GM23338 (cell line): ENCODE results near the gene SNCB. TPM values are rescaled to one million over a fixed set of nuclear protein-coding genes. Genes with fewer than 3 reads are reported as not detected.

Experiments
- ATAC-seq: fragments of 200-7000 bp; cut with Tn5 transposase; 3 replicates; pipeline ENCODE4 v1.9.1; 2020
- DNase-seq: peaks from one replicate; pipeline ENCODE4 v3.0.0-alpha.2; 2015; ENCODE audit warnings: low spot score
- H2AFZ ChIP-seq: fragments of 200-600 bp; sonication (generic); 2 replicates; pipeline ENCODE4 v1.8.0; 2016; ENCODE audit warnings: antibody characterized with exemption, mild to moderate bottlenecking, moderate library complexity
- H3F3A ChIP-seq: fragments of 200-600 bp; sonication (generic); replicated peaks from 2 replicates; pipeline ENCODE4 v1.8.0; 2017; ENCODE audit warnings: antibody characterized with exemption, mixed run types, low read depth
- H3K27ac ChIP-seq: fragments of 200-600 bp; sonication (generic); 2 replicates; pipeline ENCODE4 v1.6.1; 2016; ENCODE audit warnings: low read depth
- H3K27me3 ChIP-seq: fragments of 200-600 bp; sonication (generic); 2 replicates; pipeline ENCODE4 v1.8.0; 2016; ENCODE audit warnings: mild to moderate bottlenecking, mixed run types, moderate library complexity; ENCODE audit not compliant: insufficient read depth
- H3K36me3 ChIP-seq: fragments of 200-600 bp; sonication (generic); 2 replicates; pipeline ENCODE4 v1.8.0; 2016; ENCODE audit warnings: mild to moderate bottlenecking; ENCODE audit not compliant: insufficient read depth
- H3K4me1 ChIP-seq: fragments of 200-600 bp; sonication (generic); 2 replicates; pipeline ENCODE4 v1.8.0; 2016; ENCODE audit warnings: mild to moderate bottlenecking, moderate library complexity; ENCODE audit not compliant: insufficient read depth
- H3K4me2 ChIP-seq: fragments of 200-600 bp; sonication (generic); 2 replicates; pipeline ENCODE4 v1.7.1; 2017; ENCODE audit warnings: mixed run types
- H3K4me3 ChIP-seq: fragments of 200-600 bp; sonication (generic); 2 replicates; pipeline ENCODE4 v1.6.1; 2016; ENCODE audit warnings: mixed run types
- H3K79me2 ChIP-seq: fragments of 200-600 bp; sonication (generic); replicated peaks from 2 replicates; pipeline ENCODE4 v1.8.0; 2017; ENCODE audit warnings: mild to moderate bottlenecking; ENCODE audit not compliant: insufficient read depth
- H3K9me2 ChIP-seq: fragments of 200-600 bp; sonication (generic); 2 replicates; pipeline ENCODE4 v1.8.0; 2017; ENCODE audit not compliant: insufficient read depth
- H4K20me1 ChIP-seq: fragments of 200-600 bp; sonication (generic); replicated peaks from 2 replicates; pipeline ENCODE4 v1.8.0; 2017; ENCODE audit warnings: mild to moderate bottlenecking; ENCODE audit not compliant: insufficient read depth
- H3K27ac Mint-ChIP-seq: 2 replicates; pipeline ENCODE4 v1.8.0; 2020; ENCODE audit warnings: inconsistent platforms, mild to moderate bottlenecking, moderate library complexity, mixed read lengths
- H3K27me3 Mint-ChIP-seq: 3 replicates; pipeline ENCODE4 v1.8.0; 2022; ENCODE audit warnings: low read depth, mild to moderate bottlenecking, moderate library complexity, mixed read lengths, inconsistent platforms; ENCODE audit not compliant: insufficient read depth, poor library complexity
- H3K36me3 Mint-ChIP-seq: 3 replicates; pipeline ENCODE4 v1.8.0; 2021; ENCODE audit warnings: low read depth, mild to moderate bottlenecking, inconsistent platforms, moderate library complexity, mixed read lengths
- H3K4me1 Mint-ChIP-seq: 3 replicates; pipeline ENCODE4 v1.8.0; 2020; ENCODE audit warnings: mild to moderate bottlenecking, inconsistent platforms, mixed read lengths
- H3K4me3 Mint-ChIP-seq: 3 replicates; pipeline ENCODE4 v1.8.0; 2021; ENCODE audit warnings: moderate library complexity, mild to moderate bottlenecking, inconsistent platforms, mixed read lengths
- H3K9me3 Mint-ChIP-seq: 3 replicates; pipeline ENCODE4 v1.8.0; 2020; ENCODE audit warnings: moderate library complexity, mild to moderate bottlenecking, inconsistent platforms, mixed read lengths
- CREB1 ChIP-seq: fragments of 250-450 bp; sonication (Bioruptor Pico); IDR thresholded peaks from 2 replicates; pipeline ENCODE4 v1.5.0; 2020; ENCODE audit warnings: low read depth, mild to moderate bottlenecking, moderate library complexity
- EZH2 ChIP-seq: fragments of 200-600 bp; sonication (generic); IDR thresholded peaks from one replicate; pipeline ENCODE4 v1.8.0; 2017; ENCODE audit warnings: antibody characterized with exemption, mild to moderate bottlenecking, low read depth; ENCODE audit not compliant: unreplicated experiment
- EZH2phosphoT487 ChIP-seq: fragments of 200-600 bp; sonication (generic); IDR thresholded peaks from one replicate; pipeline ENCODE4 v1.8.1; 2018; ENCODE audit warnings: antibody characterized with exemption; ENCODE audit not compliant: unreplicated experiment
- JUNB ChIP-seq: IDR thresholded peaks from one replicate; pipeline ENCODE4 v1.6.1; 2016; ENCODE audit warnings: antibody characterized with exemption; ENCODE audit not compliant: unreplicated experiment
- POLR2AphosphoS5 ChIP-seq: IDR thresholded peaks from 2 replicates; pipeline ENCODE4 v1.6.1; 2016; ENCODE audit warnings: antibody characterized with exemption, low read depth
- STAT1 ChIP-seq: IDR thresholded peaks from one replicate; pipeline ENCODE4 v1.6.1; 2016; ENCODE audit warnings: antibody characterized with exemption; ENCODE audit not compliant: unreplicated experiment
- ZNF462 ChIP-seq: fragments of 250-450 bp; sonication (Bioruptor Pico); IDR thresholded peaks from 2 replicates; pipeline ENCODE4 v1.5.0; 2020; ENCODE audit warnings: mild to moderate bottlenecking, moderate library complexity
- polyA plus RNA-seq: library from polyadenylated mRNA; unstranded; fragments of >200 nt; fragmentation: Nextera tagmentation; extraction: Ambion mirVana; gene quantifications from 2 replicates; pipeline ENCODE4 v1.2.1, GENCODE V29; 2016
- total RNA-seq: library from RNA; depleted of rRNA; stranded (reverse); fragments of >200 nt; shearing (Covaris generic); gene quantifications from 2 replicates; pipeline ENCODE4 v1.2.3, GENCODE V29; 2014

Gene SNCB
- total and polyA plus RNA-seq, 2 experiments from 2014 or later: 3.6 to 13.5 TPM

DNA sequence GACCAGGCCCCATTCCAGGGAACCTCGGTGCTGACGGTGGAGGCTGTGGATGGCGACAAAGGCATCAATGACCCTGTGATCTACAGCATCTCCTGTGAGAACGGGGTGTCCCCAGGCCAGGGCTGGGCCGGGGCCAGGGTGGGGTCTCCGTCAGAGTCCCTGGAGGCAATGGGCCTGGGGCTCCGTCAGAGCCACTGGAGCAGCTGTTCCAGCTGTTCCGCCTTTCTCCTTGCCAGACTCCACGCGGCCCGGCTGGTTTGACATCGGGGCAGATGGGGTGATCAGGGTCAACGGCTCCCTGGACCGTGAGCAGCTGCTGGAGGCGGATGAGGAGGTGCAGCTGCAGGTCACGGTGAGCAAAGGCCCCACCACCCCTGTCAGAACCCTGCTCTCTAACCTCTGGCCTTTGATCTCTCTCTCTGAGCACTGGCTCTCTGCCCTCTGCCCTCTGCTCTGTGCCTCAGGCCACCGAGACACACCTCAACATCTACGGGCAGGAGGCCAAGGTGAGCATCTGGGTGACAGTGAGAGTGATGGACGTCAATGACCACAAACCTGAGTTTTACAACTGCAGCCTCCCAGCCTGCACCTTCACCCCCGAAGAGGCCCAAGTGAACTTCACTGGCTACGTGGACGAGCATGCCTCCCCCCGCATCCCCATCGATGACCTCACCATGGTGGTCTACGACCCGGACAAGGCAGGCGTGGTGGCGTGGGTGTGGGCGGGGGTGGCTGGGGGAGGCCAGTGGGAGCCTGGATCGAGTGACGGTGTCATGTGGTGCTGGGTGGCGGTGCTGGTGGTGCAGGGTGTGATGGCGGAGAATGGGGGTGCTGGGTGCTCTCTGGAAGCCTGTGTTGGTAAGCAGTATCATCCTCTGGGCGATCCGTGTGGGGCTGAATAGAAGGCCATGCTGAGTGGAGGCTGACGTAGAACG, 54.6 kb downstream of the SNCB start:
- Mint-ChIP-seq H3K27ac (no peak overlapping the region), H3K4me3 (no peak overlapping the region), H3K4me1 (peaks cover 9% of the 10 kb centered on the region; the same call in 2 of the 3 replicates), H3K36me3 (no peaks in the 10 kb centered on the region), H3K9me3 (no peaks in the 10 kb centered on the region; the same call in 1 of the 3 replicates), H3K27me3 (peaks cover 9% of the 10 kb centered on the region)
- TF ChIP-seq POLR2AphosphoS5: no peak
- TF ChIP-seq JUNB: no peak
- TF ChIP-seq CREB1: no peak
- no peak for TF ChIP-seq STAT1
- TF ChIP-seq ZNF462 (CRISPR knock-in tag): no peak
- TF ChIP-seq EZH2: no peak
- TF ChIP-seq EZH2phosphoT487: no peak
- DNase-seq (no peak), ATAC-seq (no peak)
- Histone ChIP-seq H3K4me1 (no peaks in the 10 kb centered on the region), H4K20me1 (no peaks in the 10 kb centered on the region), H3K27ac (no peak overlapping the region), H3K27me3 (no peaks in the 10 kb centered on the region), H3F3A (no peaks in the 10 kb centered on the region), H3K79me2 (no peaks in the 10 kb centered on the region), H3K4me3 (no peak overlapping the region), H2AFZ (no peak overlapping the region), H3K36me3 (no peaks in the 10 kb centered on the region), H3K9me2 (no peaks in the 10 kb centered on the region), H3K4me2 (no peak overlapping the region)
